ENCODE data around the gene POTEB2. TPM values are rescaled to one million over a fixed set of nuclear protein-coding genes. Genes with fewer than 3 reads are reported as not detected.
"Not testable (repeated sequence)": the region's sequence is repeated elsewhere in the genome, so short reads cannot be mapped to it uniquely, and the experiment has no call there.

The POTEB2 gene
- not detected for total RNA-seq
- polyA plus RNA-seq = not detected

- intact Hi-C loops (cut with DNase I); FAIRE-seq: not testable (repeated sequence)
Measured at GRCh38 chr15:20866214-20866613, at the start of gene POTEB2. TSS of gene POTEB2 (minus strand) at chr15:20866314. CDS start at chr15:20866281, 33 bp downstream.

GRCh38 chr15:20879916-20880315 is 13.8 kb upstream of the POTEB2 start:
- WGBS, 2 donors = 79% methylated on average over 2 of the region's 5 CpGs; no CpG with 5 or more reads in 1 of the 2 donors
- ATAC-seq, FAIRE-seq: not testable (repeated sequence)

More at GRCh38 chr15:20866214-20866613, at the start of gene POTEB2:
- not testable (repeated sequence) for H3K9me3 ChIP-seq, H3K4me1 ChIP-seq, DNase-seq, H3K36me3 ChIP-seq, H3K27ac ChIP-seq, H3K4me3 ChIP-seq, ATAC-seq, H3K27me3 ChIP-seq
- WGBS, 2 donors = no CpG with 5 or more reads among the region's 9 CpGs

GRCh38 chr15:20878464-20878863 is 12.3 kb upstream of the POTEB2 start:
- DNase-seq = peak in 1 of 6 donors; percentile 4
- ATAC-seq; FAIRE-seq; H3K9me3 ChIP-seq; H3K36me3 ChIP-seq; H3K27me3 ChIP-seq; H3K4me3 ChIP-seq; H3K27ac ChIP-seq; intact Hi-C loops (cut with DNase I); H3K4me1 ChIP-seq: not testable (repeated sequence)
- WGBS, 2 donors = 0% methylated on average over 3 of the region's 48 CpGs; no CpG with 5 or more reads in 1 of the 2 donors

More at GRCh38 chr15:20879916-20880315, 13.8 kb upstream of the POTEB2 start:
- H3K4me3 ChIP-seq; H3K4me1 ChIP-seq; H3K9me3 ChIP-seq; DNase-seq; H3K27me3 ChIP-seq; H3K27ac ChIP-seq; H3K36me3 ChIP-seq; intact Hi-C loops (cut with DNase I): not testable (repeated sequence)

- ATAC-seq; H3K36me3 ChIP-seq; FAIRE-seq; intact Hi-C loops (cut with DNase I); H3K4me1 ChIP-seq; DNase-seq; H3K4me3 ChIP-seq; H3K27me3 ChIP-seq; H3K27ac ChIP-seq; H3K9me3 ChIP-seq: not testable (repeated sequence)
- WGBS, 2 donors = no CpG with 5 or more reads among the region's 37 CpGs
Measured at GRCh38 chr15:20877819-20878218, 11.7 kb upstream of the POTEB2 start.

Small RNA genes within 50 kb of the gene (microRNA-seq; reads per million reads assigned to microRNA genes)
- 0 reads per million in 2 donors for gene MIR3118-2

Measured in pancreas (tissue), 10 donors.